A204.1 (cell line): ENCODE data around the gene TSHZ3.

ENCODE experiments used
- FAIRE-seq: peaks from 2 replicates; lab custom pipeline; 2012; peaks lifted over from hg19 to GRCh38; lab: Jason Lieb, UNC

TSHZ3 gene

GRCh38 chr19:31354799-31355664 is 5.8 kb upstream of the TSHZ3 start:
- FAIRE-seq = no peak

GRCh38 chr19:31354316-31354715 is 5.1 kb upstream of the TSHZ3 start:
- FAIRE-seq = no peak

GRCh38 chr19:31353833-31354232 is 4.6 kb upstream of the TSHZ3 start:
- no peak for FAIRE-seq

- FAIRE-seq = no peak
Measured at GRCh38 chr19:31352782-31353651, 3.8 kb upstream of the TSHZ3 start.

GRCh38 chr19:31352296-31352781 is 3.1 kb upstream of the TSHZ3 start:
- FAIRE-seq = no peak

- no peak for FAIRE-seq
Measured at GRCh38 chr19:31351855-31352195, 2.6 kb upstream of the TSHZ3 start.

GRCh38 chr19:31351056-31351854 is 2.0 kb upstream of the TSHZ3 start:
- FAIRE-seq = no peak

- FAIRE-seq = no peak
Measured at GRCh38 chr19:31350693-31351055, 1.4 kb upstream of the TSHZ3 start.

GRCh38 chr19:31350033-31350692 is 927 bp upstream of the TSHZ3 start:
- FAIRE-seq = no peak

GRCh38 chr19:31348481-31349159 is 616 bp downstream of the TSHZ3 start:
- FAIRE-seq = no peak

GRCh38 chr19:31347828-31348392 is 1.3 kb downstream of the TSHZ3 start:
- no peak for FAIRE-seq

- no peak for FAIRE-seq
Measured at GRCh38 chr19:31347354-31347753, 1.9 kb downstream of the TSHZ3 start.

GRCh38 chr19:31346184-31347059 is 2.8 kb downstream of the TSHZ3 start:
- FAIRE-seq = no peak

GRCh38 chr19:31344403-31344802 is 4.8 kb downstream of the TSHZ3 start:
- FAIRE-seq = no peak

- no peak for FAIRE-seq
Measured at GRCh38 chr19:31342926-31343325, 6.3 kb downstream of the TSHZ3 start.

GRCh38 chr19:31340042-31341025 is 8.9 kb downstream of the TSHZ3 start:
- FAIRE-seq = no peak

- no peak for FAIRE-seq
Measured at GRCh38 chr19:31339411-31339810, 9.8 kb downstream of the TSHZ3 start.

- FAIRE-seq = no peak
Measured at GRCh38 chr19:31338069-31338776, 11.0 kb downstream of the TSHZ3 start.
